Testis (tissue), 2 donors: ENCODE measurements around the gene HUNK.

Experiments used
- POLR2A ChIP-seq: fragments of 450-650 bp; IDR thresholded peaks from one replicate; pipeline ENCODE4 v1.6.1; 2017; ENCODE audit warnings: antibody characterized with exemption, mild to moderate bottlenecking, moderate library complexity
- TF ChIP-seq, protein P1 (sequence below), 3 experiments: fragments of 450-650 bp in 2 of 3; fragments of 200-600 bp in 1 of 3; sonication (generic) in 1 of 3; IDR thresholded peaks; one replicate each; pipeline ENCODE4 v1.5.1; 2016 to 2019; ENCODE audit warnings: antibody characterized with exemption in 3 of 3, mild to moderate bottlenecking in 2 of 3, moderate library complexity in 1 of 3

DNA sequence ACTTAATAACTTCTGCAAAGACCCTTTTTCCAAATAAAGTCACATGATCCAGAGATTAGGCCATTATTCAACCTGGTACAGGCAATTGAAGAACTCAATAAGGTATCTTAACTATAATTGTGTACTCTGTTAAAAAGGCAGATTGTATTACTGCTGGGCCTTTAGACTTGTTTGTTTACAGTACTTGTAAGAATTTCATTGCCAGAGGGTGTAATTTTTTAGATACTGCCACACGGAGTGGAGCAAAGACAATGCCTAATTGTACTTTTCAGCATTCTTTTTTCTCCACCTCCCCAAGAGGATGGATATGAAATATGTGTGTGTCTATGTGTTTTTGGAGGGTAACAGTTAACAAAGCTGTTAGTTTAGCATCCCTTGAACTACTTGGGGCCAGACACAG, 47.5 kb downstream of the HUNK start:
- TF ChIP-seq, protein P1, sequence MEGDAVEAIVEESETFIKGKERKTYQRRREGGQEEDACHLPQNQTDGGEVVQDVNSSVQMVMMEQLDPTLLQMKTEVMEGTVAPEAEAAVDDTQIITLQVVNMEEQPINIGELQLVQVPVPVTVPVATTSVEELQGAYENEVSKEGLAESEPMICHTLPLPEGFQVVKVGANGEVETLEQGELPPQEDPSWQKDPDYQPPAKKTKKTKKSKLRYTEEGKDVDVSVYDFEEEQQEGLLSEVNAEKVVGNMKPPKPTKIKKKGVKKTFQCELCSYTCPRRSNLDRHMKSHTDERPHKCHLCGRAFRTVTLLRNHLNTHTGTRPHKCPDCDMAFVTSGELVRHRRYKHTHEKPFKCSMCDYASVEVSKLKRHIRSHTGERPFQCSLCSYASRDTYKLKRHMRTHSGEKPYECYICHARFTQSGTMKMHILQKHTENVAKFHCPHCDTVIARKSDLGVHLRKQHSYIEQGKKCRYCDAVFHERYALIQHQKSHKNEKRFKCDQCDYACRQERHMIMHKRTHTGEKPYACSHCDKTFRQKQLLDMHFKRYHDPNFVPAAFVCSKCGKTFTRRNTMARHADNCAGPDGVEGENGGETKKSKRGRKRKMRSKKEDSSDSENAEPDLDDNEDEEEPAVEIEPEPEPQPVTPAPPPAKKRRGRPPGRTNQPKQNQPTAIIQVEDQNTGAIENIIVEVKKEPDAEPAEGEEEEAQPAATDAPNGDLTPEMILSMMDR (IDR thresholded peaks at IDR 0.05): no peak
- TF ChIP-seq POLR2A: no peak
